Thyroid gland (tissue), 4 donors: Measurements from ENCODE around the gene MASP1.

Source experiments
- POLR2A ChIP-seq, 2 donors: fragments of 450-650 bp; IDR thresholded peaks; one replicate each; pipeline ENCODE4 v1.6.1; 2017; ENCODE audit warnings: antibody characterized with exemption in 2 of 2, mild to moderate bottlenecking in 2 of 2, moderate library complexity in 1 of 2
- TF ChIP-seq, protein P1 (sequence below), 6 experiments: fragments of 200-600 bp in 3 of 6; fragments of 450-650 bp in 3 of 6; sonication (generic) in 3 of 6; IDR thresholded peaks; one replicate each; pipeline ENCODE4 v1.5.1; 2016 to 2019; ENCODE audit warnings: antibody characterized with exemption in 6 of 6, mild to moderate bottlenecking in 2 of 6, inconsistent platforms in 1 of 6, moderate library complexity in 1 of 6

DNA sequence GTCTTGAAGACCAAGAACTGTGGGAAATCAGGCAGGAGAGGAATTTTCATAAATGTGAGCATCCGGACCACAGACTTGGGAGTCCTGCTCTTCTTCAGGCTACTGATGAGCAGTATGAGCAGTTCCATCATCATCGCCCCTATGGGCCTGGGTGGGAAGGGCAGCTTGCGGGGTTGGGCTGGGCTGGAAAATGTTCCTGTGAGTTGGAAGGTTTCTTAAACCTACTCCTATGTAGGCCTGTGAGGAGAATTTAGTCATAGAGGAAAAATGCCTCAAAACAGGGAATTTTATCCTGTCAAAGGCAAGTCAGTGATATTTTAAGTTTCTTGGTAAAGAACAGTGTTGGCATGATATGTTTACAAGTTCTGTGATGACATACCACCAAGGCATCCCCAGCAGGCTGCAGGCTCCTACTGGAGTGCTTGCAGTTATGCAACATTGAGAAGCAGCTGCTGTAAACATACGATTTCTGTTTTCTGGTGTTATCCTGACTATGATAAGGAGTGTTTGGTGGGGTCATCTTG lies 10.3 kb downstream of the MASP1 start:
- TF ChIP-seq, protein P1, sequence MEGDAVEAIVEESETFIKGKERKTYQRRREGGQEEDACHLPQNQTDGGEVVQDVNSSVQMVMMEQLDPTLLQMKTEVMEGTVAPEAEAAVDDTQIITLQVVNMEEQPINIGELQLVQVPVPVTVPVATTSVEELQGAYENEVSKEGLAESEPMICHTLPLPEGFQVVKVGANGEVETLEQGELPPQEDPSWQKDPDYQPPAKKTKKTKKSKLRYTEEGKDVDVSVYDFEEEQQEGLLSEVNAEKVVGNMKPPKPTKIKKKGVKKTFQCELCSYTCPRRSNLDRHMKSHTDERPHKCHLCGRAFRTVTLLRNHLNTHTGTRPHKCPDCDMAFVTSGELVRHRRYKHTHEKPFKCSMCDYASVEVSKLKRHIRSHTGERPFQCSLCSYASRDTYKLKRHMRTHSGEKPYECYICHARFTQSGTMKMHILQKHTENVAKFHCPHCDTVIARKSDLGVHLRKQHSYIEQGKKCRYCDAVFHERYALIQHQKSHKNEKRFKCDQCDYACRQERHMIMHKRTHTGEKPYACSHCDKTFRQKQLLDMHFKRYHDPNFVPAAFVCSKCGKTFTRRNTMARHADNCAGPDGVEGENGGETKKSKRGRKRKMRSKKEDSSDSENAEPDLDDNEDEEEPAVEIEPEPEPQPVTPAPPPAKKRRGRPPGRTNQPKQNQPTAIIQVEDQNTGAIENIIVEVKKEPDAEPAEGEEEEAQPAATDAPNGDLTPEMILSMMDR (IDR thresholded peaks at IDR 0.05) = no peak
- TF ChIP-seq POLR2A (IDR thresholded peaks at IDR 0.05) = no peak
